AG20443 (cell line): ENCODE measurements around the gene SHISAL1.

ENCODE experiments used
- DNase-seq: peaks from one replicate; pipeline ENCODE4 v3.0.0; 2012; ENCODE audit warnings: low spot score, mixed read lengths

SHISAL1 gene

DNA sequence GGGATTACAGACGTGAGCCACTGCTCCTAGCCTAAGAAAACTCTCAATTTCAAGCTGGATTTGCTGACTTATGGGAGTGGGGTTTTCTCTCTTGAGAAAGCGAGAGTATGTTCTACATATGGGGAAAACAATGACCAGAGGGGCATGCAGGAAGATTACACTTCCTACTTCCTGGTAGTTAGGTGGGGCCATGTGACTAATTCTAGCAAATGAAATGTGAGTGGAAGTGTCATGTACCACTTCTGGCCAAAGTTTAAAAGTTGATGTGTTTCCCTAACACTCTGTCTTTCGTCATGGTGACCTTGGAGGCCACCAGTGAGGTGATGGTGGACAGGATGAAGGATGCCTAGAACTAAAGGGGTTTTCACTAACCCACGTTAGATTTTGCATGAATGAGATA, 81.5 kb downstream of the SHISAL1 start:
- no peak for DNase-seq

DNA sequence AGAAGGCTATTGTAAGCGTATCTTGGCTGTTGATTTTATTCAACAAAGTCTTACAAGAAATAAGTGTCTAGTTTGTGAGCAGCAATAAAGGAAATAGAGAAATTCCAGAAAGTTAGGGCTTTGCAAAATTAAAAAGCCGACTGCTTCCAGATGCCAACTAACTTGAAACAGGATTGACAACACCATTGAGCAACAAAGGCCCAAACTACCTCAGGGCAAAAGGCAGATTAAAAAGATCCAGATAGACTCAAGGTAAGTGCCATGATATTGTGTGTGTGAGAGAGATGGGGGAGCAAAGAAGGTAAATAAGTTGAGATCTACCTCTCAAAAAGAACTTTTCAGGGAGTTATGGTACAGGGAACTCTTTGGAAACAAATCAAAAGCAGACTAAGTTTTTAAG, 82.9 kb downstream of the SHISAL1 start:
- no peak for DNase-seq

GRCh38 chr22:44229331-44229730, 83.4 kb downstream of the SHISAL1 start:
- no peak for DNase-seq

DNA sequence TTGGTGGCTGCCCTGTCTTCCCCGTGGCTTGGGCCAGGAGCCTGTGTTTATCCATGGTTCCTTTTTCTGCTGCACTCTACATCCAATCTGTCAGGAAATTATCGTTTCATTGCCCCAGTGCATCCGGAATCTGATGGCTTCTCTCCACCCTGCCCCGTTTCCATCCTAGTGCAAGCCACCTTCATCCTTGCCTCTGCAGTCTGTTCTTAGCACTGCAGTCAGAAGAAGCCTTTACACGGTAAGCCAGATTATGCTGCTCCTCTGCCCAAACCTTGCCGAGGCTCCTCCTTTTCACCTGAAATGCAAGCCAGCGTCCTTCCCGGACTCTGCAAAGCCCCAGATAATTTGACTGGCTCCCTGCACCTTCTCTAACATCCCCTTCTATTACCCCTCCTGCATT, 86.9 kb downstream of the SHISAL1 start:
- DNase-seq = no peak

- DNase-seq = peak; percentile 2
Measured at GRCh38 chr22:44225091-44225689, 87.6 kb downstream of the SHISAL1 start.

DNA sequence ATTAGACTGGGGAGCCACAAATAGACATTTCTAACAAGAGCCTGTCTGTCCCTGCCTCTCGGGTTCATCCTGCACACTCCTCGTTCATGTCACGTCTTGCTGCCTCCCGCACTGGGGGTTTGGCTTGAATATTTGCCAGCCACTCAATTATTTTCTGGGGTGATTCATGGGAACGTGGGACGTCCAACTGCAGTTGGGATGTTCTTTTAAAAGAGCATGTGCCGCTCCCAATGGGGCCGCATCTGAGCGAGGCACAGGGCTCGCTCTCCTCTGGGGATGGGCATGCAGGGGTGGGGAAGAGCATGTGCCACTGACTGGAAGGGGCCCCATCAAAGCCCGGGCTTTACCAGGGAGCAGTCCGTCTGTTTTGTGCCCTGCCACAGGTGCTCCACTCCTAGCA, 88.6 kb downstream of the SHISAL1 start:
- peak; percentile 24 for DNase-seq

- peak; percentile 2 for DNase-seq
Measured at GRCh38 chr22:44221710-44222475, 90.9 kb downstream of the SHISAL1 start.

GRCh38 chr22:44220727-44221680, 91.7 kb downstream of the SHISAL1 start:
- peak; percentile 16 for DNase-seq

GRCh38 chr22:44219101-44219870, 93.5 kb downstream of the SHISAL1 start:
- DNase-seq = peak; percentile 6

- peak; percentile 7 for DNase-seq
Measured at GRCh38 chr22:44218071-44218470, 94.7 kb downstream of the SHISAL1 start.

DNA sequence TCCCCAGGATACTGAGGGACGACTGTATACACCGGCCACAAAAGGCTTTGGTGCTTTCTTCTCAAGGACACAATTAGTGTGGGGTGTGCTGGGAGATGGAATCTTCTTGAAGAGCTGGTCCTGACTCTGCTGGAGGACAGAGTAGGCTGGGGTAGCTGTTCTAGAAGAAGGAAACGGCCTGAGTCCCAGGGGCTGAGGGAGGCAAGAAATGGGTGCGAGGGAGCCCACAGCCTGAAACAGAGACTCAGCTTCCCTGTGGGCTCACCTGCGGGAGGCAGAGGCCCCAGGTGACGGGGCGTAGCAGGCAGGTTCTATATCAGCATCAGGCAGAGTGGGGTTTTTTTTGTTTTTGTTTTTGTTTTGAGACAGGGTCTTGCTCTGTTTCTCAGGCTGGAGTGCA, 95.4 kb downstream of the SHISAL1 start:
- peak; percentile 4 for DNase-seq

GRCh38 chr22:44215287-44215686, 97.5 kb downstream of the SHISAL1 start:
- no peak for DNase-seq

DNA sequence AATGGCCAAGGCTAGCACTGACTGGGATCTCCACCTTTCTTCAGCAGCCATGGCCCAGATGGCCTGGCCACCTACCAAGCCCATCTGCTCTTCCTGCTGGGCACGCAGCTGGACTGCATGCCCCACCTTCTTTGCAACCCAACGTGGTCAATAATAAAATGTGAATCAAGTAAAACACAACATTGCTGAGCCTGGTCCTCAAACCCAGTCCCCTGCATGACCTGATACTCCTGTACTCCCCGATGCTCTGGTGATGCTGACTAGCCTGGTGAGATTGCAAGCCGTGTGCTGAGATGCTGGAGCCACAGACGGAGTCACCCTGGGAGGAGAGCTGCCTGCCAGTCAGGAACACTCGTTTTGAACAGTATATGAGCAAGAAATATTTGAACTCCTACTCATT, 98.0 kb downstream of the SHISAL1 start:
- peak; percentile 3 for DNase-seq

GRCh38 chr22:44214187-44214586, 98.6 kb downstream of the SHISAL1 start:
- peak; percentile 1 for DNase-seq

DNA sequence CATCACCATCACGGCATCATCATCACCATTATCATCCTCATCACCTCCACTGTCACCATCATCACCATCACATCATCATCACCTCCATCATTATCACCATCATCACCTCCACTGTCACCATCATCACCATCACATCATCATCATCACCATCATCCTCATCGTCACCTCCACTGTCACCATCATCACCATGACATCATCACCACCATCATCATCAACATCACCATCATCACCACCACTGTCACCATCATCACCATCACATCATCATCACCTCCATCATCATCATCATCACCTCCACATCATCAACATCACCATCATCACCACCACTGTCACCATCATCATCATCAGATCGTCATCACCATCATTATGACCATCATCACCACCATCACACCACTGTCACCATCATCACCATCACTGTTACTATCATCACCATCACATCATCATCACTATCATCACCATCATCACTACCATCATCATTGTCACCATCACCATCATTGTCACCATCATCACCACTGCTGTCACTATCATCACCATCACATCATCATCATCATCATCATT, 99.2 kb downstream of the SHISAL1 start:
- no peak for DNase-seq

GRCh38 chr22:44212936-44213335, 99.8 kb downstream of the SHISAL1 start:
- peak; percentile 2 for DNase-seq

- peak; percentile 62 for DNase-seq
Measured at GRCh38 chr22:44211946-44212930, 100.5 kb downstream of the SHISAL1 start.

GRCh38 chr22:44211256-44211945, 101.3 kb downstream of the SHISAL1 start:
- DNase-seq = peak; percentile 21

GRCh38 chr22:44210722-44211121, 102.0 kb downstream of the SHISAL1 start:
- DNase-seq = peak; percentile 13

GRCh38 chr22:44209343-44209742, 103.4 kb downstream of the SHISAL1 start:
- DNase-seq = no peak
